H9 (cell line): Measurements from ENCODE around the gene HTR5A. TPM values are rescaled to one million over a fixed set of nuclear protein-coding genes. Genes with fewer than 3 reads are reported as not detected.

Experiments
- DNase-seq: peaks from one replicate; pipeline ENCODE4 v3.0.0-alpha.2; 2017
- H2AFZ ChIP-seq: one replicate; pipeline ENCODE4 v1.6.1; 2013; ENCODE audit warnings: mild to moderate bottlenecking, low read length, control low read depth, moderate library complexity
- H2AK5ac ChIP-seq: 2 replicates; pipeline ENCODE4 v1.6.1; 2013; ENCODE audit warnings: low read length, control low read depth, mixed read lengths; ENCODE audit not compliant: insufficient read length
- H2BK120ac ChIP-seq: one replicate; pipeline ENCODE4 v1.6.1; 2013; ENCODE audit warnings: low read depth, mild to moderate bottlenecking, low read length, control low read depth, inconsistent platforms; ENCODE audit not compliant: poor library complexity, severe bottlenecking
- H2BK12ac ChIP-seq: 2 replicates; pipeline ENCODE4 v1.6.1; 2013; ENCODE audit warnings: low read length, control low read depth, mixed read lengths, low read depth; ENCODE audit not compliant: insufficient read length
- H2BK15ac ChIP-seq: 2 replicates; pipeline ENCODE4 v1.6.1; 2013; ENCODE audit warnings: low read depth, low read length, control low read depth
- H2BK20ac ChIP-seq: one replicate; pipeline ENCODE4 v1.6.1; 2013; ENCODE audit warnings: low read depth, mild to moderate bottlenecking, low read length, control low read depth, inconsistent platforms; ENCODE audit not compliant: poor library complexity, severe bottlenecking
- H2BK5ac ChIP-seq: 2 replicates; pipeline ENCODE4 v1.6.1; 2013; ENCODE audit warnings: low read length, control low read depth, mixed read lengths; ENCODE audit not compliant: insufficient read length
- H3K14ac ChIP-seq: 2 replicates; pipeline ENCODE4 v1.6.1; 2013; ENCODE audit warnings: low read length, control low read depth; ENCODE audit not compliant: insufficient read depth
- H3K18ac ChIP-seq: 2 replicates; pipeline ENCODE4 v1.6.1; 2013; ENCODE audit warnings: low read depth, mild to moderate bottlenecking, mixed read lengths, low read length, control low read depth; ENCODE audit not compliant: insufficient read length
- H3K23ac ChIP-seq: 2 replicates; pipeline ENCODE4 v1.6.1; 2013; ENCODE audit warnings: low read length, control low read depth, mixed read lengths, low read depth; ENCODE audit not compliant: insufficient read length
- H3K23me2 ChIP-seq: 2 replicates; pipeline ENCODE4 v1.6.1; 2013; ENCODE audit warnings: low read depth, mild to moderate bottlenecking, mixed read lengths, low read length, control low read depth; ENCODE audit not compliant: insufficient read length, poor library complexity, severe bottlenecking
- H3K27ac ChIP-seq: 2 replicates; pipeline ENCODE4 v1.5.1; 2013; ENCODE audit warnings: low read length, control low read depth, mixed read lengths, low read depth; ENCODE audit not compliant: insufficient read length
- H3K27me3 ChIP-seq: 2 replicates; pipeline ENCODE4 v1.6.1; 2013; ENCODE audit warnings: low read length, control low read depth, inconsistent platforms; ENCODE audit not compliant: insufficient read depth
- H3K4ac ChIP-seq: 2 replicates; pipeline ENCODE4 v1.6.1; 2013; ENCODE audit warnings: low read depth, mild to moderate bottlenecking, control low read depth, inconsistent platforms, low read length, moderate library complexity
- H3K4me1 ChIP-seq: 2 replicates; pipeline ENCODE4 v1.6.1; 2013; ENCODE audit warnings: low read length, control low read depth, inconsistent platforms; ENCODE audit not compliant: insufficient read depth
- H3K4me2 ChIP-seq: 2 replicates; pipeline ENCODE4 v1.6.1; 2013; ENCODE audit warnings: low read length, control low read depth, mixed read lengths; ENCODE audit not compliant: insufficient read length, insufficient read depth
- H3K56ac ChIP-seq: 2 replicates; pipeline ENCODE4 v1.6.1; 2013; ENCODE audit warnings: low read depth, mild to moderate bottlenecking, mixed read lengths, low read length, control low read depth; ENCODE audit not compliant: insufficient read length
- H3K79me1 ChIP-seq: 2 replicates; pipeline ENCODE4 v1.6.1; 2013; ENCODE audit warnings: low read depth, mild to moderate bottlenecking, moderate library complexity, low read length, control low read depth, inconsistent platforms; ENCODE audit not compliant: insufficient read depth, poor library complexity, severe bottlenecking
- H3K79me2 ChIP-seq: 2 replicates; pipeline ENCODE4 v1.6.1; 2013; ENCODE audit warnings: low read length, control low read depth, inconsistent platforms; ENCODE audit not compliant: insufficient read depth
- H3K9ac ChIP-seq: 2 replicates; pipeline ENCODE4 v1.6.1; 2013; ENCODE audit warnings: low read length, control low read depth, mixed read lengths; ENCODE audit not compliant: insufficient read length; ENCODE audit errors: extremely low read depth
- H3K9me3 ChIP-seq: one replicate; pipeline ENCODE4 v1.6.1; 2013; ENCODE audit warnings: low read depth, low read length, inconsistent platforms; ENCODE audit not compliant: control insufficient read depth
- H3T11ph ChIP-seq: one replicate; pipeline ENCODE4 v1.6.1; 2013; ENCODE audit warnings: mild to moderate bottlenecking, low read length, control low read depth, inconsistent platforms
- H4K20me1 ChIP-seq: one replicate; pipeline ENCODE4 v1.6.1; 2013; ENCODE audit not compliant: control insufficient read depth, insufficient read length, insufficient read depth
- H4K5ac ChIP-seq: 2 replicates; pipeline ENCODE4 v1.6.1; 2013; ENCODE audit warnings: low read depth, mild to moderate bottlenecking, mixed read lengths, low read length, control low read depth; ENCODE audit not compliant: insufficient read length
- H4K8ac ChIP-seq: replicated peaks from 2 replicates; pipeline ENCODE4 v1.6.1; 2013; ENCODE audit warnings: low read length, control low read depth, mixed read lengths, low read depth; ENCODE audit not compliant: insufficient read length
- H4K91ac ChIP-seq: 2 replicates; pipeline ENCODE4 v1.6.1; 2013; ENCODE audit warnings: low read depth, mild to moderate bottlenecking, moderate library complexity, mixed read lengths, low read length, control low read depth; ENCODE audit not compliant: insufficient read length
- H3K27ac Mint-ChIP-seq, 3 experiments: 2 replicates in 2 of 3; 3 replicates in 1 of 3; pipeline ENCODE4 v1.8.0; 2020 to 2021; ENCODE audit warnings: mixed read lengths in 3 of 3, mild to moderate bottlenecking in 1 of 3, moderate library complexity in 1 of 3
- H3K27me3 Mint-ChIP-seq: 2 replicates; pipeline ENCODE4 v1.8.0; 2021; ENCODE audit warnings: low read depth, mild to moderate bottlenecking, moderate library complexity, mixed read lengths
- H3K36me3 Mint-ChIP-seq, 3 experiments: 2 replicates in 2 of 3; 3 replicates in 1 of 3; pipeline ENCODE4 v1.8.0; 2020 to 2021; ENCODE audit warnings: low read depth in 3 of 3, mixed read lengths in 3 of 3; ENCODE audit not compliant: insufficient read depth in 1 of 3
- H3K4me1 Mint-ChIP-seq, 2 experiments: 2 replicates each; pipeline ENCODE4 v1.8.0; 2020; ENCODE audit warnings: mixed read lengths in 2 of 2
- H3K4me3 Mint-ChIP-seq, 2 experiments: 2 replicates in 1 of 2; 3 replicates in 1 of 2; pipeline ENCODE4 v1.8.0; 2020 to 2021; ENCODE audit warnings: mild to moderate bottlenecking in 2 of 2, mixed read lengths in 2 of 2, moderate library complexity in 1 of 2
- H3K9me3 Mint-ChIP-seq, 2 experiments: 2 replicates in 1 of 2; 3 replicates in 1 of 2; pipeline ENCODE4 v1.8.0; 2020; ENCODE audit warnings: mild to moderate bottlenecking in 2 of 2, mixed read lengths in 2 of 2, moderate library complexity in 1 of 2
- CTCF ChIP-seq: fragments of 200-600 bp; sonication (generic); conservative IDR thresholded peaks from 3 replicates; pipeline ENCODE4 v1.8.0; 2021; ENCODE audit warnings: antibody characterized with exemption, mild to moderate bottlenecking
- WGBS: extraction: QIAGEN DNeasy Blood & Tissue Kit; methylation state at CpG from one replicate; pipeline ENCODE4 v1.1.7; 2013; ENCODE audit warnings: missing lambda C conversion rate, low lambda C conversion rate, mixed read lengths; ENCODE audit not compliant: insufficient read length; ENCODE audit errors: extremely low coverage; 5-methylcytosine and 5-hydroxymethylcytosine counted together
- total RNA-seq: library from RNA; stranded (reverse); gene quantifications from 2 replicates; pipeline ENCODE4 v1.2.1, GENCODE V29; 2021

HTR5A gene
- total RNA-seq, 1 experiment from 2014 or later = not detected

GRCh38 chr7:155106356-155106755, 36.2 kb downstream of the HTR5A start:
- Histone ChIP-seq H2BK5ac (no peak overlapping the region), H3K14ac (no peak overlapping the region; the same call in 1 of the 2 replicates), H3K4ac (no peak overlapping the region), H2BK20ac (no peak overlapping the region), H3T11ph (no peak overlapping the region), H3K79me2 (no peaks in the 10 kb centered on the region), H2BK15ac (no peak overlapping the region), H4K5ac (no peak overlapping the region), H3K4me2 (no peak overlapping the region), H4K8ac (no peak overlapping the region), H3K27ac (no peak overlapping the region), H4K91ac (no peak overlapping the region), H2BK12ac (no peak overlapping the region), H4K20me1 (no peaks in the 10 kb centered on the region), H2BK120ac (no peak overlapping the region), H2AK5ac (no peak overlapping the region), H3K18ac (no peak overlapping the region), H2AFZ (no peak overlapping the region), H3K56ac (no peak overlapping the region), H3K79me1 (no peaks in the 10 kb centered on the region), H3K9me3 (no peaks in the 10 kb centered on the region), H3K23ac (no peak overlapping the region), H3K27me3 (no peaks in the 10 kb centered on the region; the same call in none of the 2 replicates), H3K4me1 (peaks cover 2% of the 10 kb centered on the region; the same call in 1 of the 2 replicates), H3K9ac (no peak overlapping the region), H3K23me2 (no peaks in the 10 kb centered on the region)
- no peaks in the 10 kb centered on the region for H3K9me3 Mint-ChIP-seq
- no peak for DNase-seq
- peaks cover 17% of the 10 kb centered on the region for H3K27me3 Mint-ChIP-seq
- no peak overlapping the region for H3K4me3 Mint-ChIP-seq
- no CpG with 5 or more reads among the region's 5 CpGs for WGBS
- peaks cover 12 to 13% of the 10 kb centered on the region in 2 experiments for H3K4me1 Mint-ChIP-seq
- H3K27ac Mint-ChIP-seq = no peak overlapping the region
- no peak for TF ChIP-seq CTCF
- H3K36me3 Mint-ChIP-seq = no peaks in the 10 kb centered on the region
